Right hindlimb (tissue), 1 donor: Measurements from ENCODE around the gene OAF.

ENCODE experiments used
- DNase-seq: peaks from one replicate; pipeline ENCODE4 v3.0.0-alpha.2; 2018

Gene OAF

DNA sequence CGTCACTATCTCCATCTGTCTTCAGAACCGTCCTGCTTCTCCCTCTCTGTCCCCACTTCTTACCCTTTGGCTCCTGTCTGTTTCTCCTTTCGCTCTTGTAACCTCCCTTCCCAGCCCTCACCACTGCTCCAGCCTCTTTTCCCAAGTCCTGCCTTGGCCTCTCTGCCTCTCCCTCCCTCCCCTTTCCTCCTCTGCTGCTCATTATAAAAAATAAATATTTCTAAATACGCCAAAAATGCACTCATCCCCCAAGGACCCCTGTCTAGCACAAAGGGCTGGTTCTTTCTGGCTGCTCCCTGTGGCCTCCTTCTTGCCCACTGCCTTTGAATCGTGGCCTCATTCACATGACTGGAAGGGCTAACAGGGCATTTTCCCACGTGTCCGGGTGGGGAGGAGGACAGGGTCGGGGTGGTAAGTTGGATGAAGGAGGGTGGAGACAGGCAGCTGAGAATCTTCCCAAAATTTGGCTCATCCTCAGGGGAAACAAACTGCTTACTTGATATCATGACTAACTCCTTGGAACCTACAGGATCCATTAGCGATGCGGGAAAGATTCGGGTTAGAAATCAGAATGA is 26.4 kb upstream of the OAF start:
- DNase-seq, result peak; percentile 61

DNA sequence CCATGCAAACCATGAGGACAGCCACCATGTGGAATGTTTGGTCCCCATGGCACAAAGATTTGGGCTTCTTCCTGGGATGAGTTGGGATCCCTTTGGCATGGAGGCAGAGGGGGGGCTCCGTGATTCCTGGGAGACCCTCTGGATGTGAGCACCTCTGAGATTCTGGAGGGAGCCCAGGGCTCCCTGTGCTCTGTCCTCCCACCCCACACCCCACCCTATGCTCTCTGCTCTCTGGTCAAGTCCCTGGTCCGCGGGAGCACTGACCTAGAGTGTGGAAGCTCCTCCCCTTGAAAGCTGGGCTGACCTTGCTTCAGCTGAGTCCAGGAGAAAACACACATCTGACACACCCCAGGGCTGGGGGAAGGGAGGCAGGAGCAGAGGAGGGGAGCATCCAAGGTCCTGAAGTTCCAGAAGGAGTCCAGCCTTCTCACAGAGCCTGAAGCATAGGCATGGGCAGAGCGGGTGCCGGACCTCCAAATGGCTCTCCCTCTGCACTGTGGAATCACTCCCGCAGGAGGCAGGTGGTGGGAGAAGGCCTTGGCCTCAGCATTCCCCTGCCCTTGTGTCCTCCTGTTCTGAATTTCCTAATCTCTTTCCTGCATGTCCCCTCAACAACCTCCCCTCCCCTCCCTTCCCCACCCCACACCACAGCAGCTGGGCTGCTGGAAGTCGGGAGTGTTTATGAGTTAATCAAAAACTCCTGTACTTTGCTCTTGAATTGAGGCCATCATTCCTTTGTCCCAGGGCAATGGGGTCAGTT is 25.7 kb upstream of the OAF start:
- peak; percentile 89 for DNase-seq

DNA sequence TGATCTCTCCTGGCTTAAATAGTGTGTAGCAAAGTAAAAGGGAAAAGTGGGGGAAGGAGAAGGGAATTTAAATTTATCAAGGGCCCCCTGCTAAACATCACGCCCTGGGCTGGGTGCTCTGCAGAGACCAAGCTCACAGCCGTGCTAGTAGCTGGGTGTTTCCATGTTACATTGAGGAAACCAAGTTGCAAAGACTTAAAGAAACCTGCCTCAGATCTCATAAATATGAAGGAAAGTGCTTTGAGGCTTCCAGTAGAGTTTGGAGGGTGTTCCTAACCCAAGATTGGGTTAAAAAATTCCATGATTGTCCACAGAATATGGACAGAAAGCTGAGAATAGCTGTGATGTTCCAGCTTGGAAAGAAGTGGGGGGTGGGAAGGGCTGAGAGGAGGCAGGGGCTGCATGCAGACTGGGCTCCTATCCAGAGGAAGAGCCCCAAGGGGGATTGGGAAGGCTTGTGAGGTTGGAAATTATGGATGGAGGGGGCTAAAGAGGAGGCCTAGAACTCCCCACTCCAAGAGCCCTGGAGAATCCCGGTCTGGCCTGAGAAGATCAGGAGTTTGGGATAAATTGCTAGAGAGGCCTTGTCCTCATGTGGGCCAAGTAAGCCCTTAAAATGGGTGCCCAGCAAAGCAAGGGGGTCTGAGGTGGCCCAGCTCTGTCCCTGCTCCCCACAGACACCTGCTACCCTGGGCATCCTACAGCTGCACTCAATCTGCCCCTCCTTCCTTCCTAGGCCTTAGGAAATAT is 25.0 kb upstream of the OAF start:
- peak; percentile 96 for DNase-seq

DNA sequence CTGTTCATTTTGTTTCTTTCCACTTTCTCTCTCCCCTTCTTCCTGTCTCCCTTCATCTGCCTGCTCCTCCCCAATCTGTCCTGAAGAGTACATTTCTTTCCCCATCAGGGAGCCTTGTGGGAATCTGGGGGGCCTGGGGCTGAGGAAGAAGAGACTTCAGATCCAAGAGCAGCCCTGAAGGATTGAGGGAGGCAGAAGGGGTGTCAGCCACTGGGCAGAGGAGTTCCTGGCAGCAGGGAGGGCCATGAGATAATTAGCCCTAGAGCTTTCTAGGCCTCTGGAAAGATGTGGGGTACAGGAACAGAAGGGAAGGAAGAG is 24.4 kb upstream of the OAF start:
- peak; percentile 33 for DNase-seq

DNA sequence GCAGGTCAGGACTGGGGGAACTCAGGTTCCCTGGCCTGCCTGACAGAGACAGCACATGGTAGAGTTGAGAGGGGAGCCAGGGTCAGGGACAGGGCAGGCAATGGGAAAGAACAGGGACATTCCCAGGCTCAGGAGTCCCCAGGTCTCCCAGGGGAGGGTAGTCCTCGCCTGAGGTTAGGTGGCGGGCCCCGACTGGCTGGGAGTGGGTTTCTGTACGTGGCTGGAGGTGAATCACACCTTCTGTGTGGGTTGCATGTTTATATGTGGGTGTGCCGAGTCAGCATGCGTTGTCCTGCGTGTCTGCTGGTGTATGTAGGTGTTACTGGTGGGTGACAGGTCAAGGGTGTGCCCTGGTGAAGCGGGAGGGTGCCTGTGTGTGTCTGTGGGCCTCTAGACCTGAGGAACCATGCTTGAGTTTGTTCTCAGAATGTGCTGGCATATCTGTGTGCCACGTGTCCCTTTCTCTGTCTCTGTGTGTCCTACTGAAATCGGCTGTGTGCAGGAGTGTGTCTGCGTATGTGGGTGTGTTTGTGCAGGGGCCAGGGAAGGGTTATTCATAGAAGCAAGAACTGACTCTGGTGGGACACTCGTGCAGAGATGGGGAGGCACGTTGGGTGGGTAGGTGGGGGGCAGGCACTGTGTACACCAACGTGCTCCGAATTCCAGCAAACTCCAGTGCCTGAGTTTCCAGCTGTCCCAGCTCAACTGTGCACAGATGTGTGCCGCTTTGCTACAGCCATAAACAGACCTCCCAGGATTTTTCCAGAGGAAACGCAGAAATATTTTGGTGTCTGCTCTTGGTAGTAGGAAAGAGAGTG is 23.8 kb upstream of the OAF start:
- peak; percentile 88 for DNase-seq

DNA sequence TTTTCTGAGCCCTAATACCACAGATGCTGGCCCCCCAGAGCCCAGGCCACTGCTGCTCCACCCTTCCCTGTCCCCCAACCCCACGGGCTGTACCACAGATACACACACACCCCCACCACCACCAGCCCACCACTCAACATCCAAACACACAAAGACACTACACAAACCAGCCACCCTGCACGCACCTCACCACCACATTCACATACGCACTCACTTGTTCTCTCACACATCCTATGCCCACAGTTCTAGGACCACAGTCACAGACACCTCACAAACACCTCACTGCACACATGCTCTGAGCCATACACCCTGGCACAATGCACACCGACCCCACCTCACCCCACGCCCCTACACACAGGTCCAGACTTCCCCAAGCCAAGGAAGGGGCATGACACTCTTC is 22.5 kb upstream of the OAF start:
- peak; percentile 11 for DNase-seq

DNA sequence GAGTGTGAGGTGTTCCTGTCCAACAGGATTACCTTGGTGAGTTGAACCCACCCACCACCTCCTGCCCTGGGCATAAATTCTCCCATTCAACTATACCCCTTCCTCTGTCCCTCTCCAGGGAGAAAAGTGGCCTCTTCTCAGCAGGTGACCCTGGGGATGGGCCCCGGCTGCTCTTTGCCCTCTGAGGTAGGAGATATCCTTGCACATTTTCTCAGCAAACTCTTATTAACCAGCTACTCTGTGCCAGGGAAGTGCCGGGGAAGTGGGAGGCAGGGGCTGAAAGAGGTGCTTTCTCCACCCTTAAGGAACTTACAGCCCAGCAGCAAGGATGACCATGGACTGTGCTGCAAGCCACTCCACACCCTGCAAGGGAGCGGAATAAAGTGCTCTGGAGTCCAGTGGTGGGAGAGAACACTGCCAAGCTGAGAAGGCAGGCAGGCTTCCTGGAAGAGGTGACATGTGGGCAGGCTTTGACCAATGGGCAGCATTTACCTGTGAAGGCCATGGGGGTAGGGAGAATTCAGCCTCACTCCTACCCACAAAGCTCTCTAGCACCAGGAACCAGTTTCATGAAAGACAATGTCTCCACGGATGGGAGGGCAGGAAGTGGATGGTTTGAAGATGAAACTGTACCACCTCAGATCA is 21.9 kb upstream of the OAF start:
- peak; percentile 8 for DNase-seq

DNA sequence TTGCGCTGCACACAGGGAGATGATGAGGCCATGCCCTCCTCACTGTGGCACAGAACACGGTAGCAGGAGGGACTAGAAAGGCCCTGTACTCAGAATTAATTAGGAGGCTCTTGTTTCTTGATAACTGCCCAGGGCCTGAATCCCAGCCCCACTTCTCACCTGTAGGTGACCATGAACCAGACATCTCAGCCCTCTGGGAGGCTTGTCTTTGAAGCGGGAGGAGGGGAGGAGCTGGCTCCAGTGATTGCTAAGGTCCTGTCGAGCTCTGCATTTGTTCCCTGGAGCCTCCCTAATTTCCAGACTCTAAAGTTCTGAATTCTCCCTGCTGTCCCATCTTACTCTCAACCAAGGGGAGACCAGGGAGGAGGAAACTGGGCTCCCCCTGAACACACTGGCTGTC is 19.8 kb upstream of the OAF start:
- DNase-seq, result no peak

DNA sequence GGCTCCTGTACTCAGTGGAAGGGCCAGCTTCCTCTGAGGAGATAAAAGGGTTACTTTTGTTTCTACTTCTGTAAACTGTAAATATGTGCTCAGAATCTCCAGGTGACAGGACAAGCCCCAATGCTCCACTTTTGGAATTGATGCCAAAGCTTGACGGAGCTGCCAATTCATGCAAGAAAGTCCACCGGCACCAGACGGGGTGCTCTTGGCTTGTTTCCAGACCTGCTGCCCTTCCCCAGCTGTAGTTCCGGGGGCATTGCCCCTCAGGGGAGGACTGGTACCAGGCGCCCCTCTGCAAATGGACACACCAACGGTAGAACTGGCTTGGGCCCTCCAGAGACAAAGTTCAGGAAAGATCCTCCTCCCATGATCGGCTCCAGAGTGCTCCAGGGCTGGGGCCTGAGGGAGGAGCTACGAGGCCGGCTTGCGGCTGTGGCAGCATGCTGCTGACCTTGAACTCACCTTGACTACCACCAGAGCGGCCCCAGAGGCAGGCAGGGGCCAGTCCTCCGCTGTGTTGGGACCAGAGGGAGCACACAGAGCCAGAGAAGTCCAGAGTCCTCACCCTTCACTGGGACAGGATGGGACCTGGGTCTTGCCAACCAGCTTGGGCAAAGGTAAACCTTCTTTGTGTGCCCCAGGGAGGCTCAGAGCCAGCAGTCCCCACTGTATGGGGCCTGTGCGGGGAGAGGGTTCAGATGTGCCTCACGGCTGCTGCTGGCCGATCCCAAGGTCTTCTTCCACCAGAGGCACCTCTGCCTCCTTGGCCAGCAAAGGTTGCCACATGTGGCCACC is 17.8 kb upstream of the OAF start:
- DNase-seq, result no peak

DNA sequence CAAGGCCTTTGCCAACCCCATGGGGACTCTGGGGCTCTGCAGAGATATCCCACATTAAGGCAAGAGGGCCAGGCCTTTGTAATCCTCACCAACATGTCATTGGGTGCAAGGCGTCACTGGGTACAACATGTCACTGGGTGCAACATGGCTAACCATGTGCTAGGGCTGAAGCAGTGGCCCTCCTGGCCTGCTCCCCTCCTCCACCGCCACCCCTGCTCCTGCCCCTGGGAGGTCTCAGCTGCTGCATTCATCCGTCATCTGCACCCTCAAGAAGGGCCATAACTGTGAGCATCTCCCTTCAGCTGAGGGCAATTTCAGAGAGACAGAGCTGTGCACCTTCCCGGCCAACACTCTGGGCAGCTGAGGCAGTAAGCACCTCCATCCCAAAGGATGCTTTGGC is 16.7 kb upstream of the OAF start:
- no peak for DNase-seq

DNA sequence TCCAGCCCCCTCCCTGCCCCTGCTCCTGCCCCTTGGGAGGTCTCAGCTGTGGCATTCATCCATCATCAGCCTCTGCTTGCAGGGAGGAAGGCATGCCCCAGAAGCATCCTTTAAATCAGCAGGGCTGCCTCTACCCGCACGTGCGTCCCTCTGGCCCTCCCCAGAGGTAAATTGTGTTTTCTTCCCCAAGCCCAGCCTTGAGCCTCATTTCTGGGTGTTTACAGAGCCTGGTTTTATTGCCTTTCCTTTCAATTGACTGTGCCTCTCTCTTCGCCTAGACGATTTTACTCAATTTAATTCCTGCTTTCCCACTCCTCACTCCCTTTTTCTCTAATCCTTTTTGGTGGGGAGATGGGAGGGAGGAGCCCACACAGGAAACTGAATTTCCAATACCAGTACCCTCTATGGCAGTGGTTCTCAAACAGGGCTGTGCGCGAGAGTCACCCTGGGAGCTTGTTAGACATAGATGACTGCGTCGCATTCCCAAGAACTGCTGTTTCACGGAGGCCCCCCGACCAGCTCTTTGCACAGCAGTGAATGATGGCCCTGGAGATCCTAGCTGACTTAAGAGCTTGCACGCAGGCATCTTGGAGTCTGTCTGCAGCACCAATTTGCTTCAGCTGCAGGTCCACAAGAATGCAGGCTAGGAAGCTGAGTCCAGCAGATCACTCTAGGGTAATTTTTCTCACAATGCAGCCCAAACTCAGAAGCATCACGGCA is 15.1 kb upstream of the OAF start:
- DNase-seq, result no peak

DNA sequence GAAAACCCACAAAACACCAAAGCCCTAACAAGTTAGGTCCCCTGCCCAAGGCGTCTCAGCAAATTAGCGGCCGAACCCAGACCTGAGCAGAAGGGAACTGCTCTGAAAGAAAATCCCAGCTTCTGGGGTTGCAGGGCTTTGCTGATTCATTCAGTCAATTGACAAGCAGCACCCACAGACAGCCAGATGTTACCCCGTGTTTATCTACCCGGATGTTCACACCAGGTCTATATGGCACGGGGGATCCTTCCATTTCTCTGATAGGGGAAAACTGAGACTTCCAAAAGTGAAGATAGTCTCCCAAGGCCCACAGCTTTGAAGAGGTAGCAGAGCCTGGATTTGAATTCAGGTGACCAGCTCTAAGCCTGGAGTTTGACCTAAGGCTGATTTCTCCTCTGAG is 14.0 kb upstream of the OAF start:
- DNase-seq, result no peak

DNA sequence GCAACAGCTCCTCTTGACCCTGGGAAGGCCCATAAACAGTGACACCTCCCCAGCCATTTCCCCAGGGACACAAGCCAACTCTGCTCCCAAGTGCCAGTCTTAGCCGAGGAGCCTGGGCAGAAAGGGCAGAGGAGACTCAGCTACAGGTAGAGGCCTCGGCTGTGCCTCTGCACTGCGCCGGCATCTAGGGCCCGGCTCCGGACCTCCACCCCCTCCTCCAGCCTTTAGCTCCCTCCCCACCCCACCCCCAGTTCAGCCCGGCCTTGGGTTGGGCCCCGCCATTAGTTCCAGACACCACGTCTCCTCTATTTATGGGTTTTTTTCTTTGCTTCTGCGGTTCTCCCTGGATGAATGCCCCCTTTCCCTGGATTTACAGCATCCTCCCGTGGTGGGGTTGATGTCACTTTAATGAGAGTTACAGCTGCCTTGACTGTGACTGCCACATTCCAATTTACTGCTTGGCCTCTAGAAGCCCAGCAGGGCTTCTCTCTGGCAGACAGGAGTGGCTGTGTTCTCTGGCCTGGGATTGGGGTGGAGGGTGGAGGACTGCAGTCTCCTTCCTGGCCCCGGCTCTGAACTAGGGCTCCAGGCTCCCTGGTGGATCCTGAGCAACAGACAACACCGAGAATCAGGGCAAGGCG is 13.5 kb upstream of the OAF start:
- DNase-seq, result peak; percentile 88

DNA sequence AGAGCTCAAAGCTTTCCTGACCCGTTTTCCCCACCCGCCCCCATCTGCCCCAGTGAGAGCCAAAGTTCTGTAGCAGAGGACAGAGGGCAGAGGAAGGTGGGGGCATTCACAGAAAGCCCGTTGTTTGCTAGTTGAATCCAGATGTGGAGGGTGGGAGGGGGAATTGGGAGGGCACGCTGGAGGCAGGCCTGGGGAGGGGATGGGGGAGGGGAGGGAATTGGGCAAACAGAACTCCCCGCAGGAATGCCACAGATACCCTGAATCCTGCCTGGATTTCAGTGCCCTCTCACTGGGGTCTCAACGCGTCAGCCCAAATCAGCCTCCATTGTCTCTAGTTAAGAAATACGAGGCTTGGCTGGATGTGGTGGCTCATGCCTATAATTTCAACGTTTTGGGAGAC is 12.9 kb upstream of the OAF start:
- DNase-seq, result no peak

DNA sequence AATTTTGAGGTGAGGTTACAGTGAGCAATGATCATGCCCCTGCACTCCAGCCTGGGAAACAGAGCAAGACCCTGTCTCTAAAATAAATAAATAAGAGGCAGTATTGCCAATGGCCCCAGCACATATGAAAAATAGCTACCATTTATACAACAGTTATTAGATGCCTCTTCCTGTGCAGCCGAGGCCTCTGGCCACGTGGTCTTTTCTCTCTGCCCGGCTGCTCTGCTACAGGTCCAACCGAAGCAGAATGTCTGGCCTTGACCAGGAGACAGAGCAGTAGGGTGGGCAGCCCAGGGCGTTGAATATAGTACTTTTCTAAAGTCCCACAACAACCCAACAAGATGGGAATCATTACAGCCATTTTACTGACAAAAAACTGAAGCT is 12.4 kb upstream of the OAF start:
- no peak for DNase-seq

DNA sequence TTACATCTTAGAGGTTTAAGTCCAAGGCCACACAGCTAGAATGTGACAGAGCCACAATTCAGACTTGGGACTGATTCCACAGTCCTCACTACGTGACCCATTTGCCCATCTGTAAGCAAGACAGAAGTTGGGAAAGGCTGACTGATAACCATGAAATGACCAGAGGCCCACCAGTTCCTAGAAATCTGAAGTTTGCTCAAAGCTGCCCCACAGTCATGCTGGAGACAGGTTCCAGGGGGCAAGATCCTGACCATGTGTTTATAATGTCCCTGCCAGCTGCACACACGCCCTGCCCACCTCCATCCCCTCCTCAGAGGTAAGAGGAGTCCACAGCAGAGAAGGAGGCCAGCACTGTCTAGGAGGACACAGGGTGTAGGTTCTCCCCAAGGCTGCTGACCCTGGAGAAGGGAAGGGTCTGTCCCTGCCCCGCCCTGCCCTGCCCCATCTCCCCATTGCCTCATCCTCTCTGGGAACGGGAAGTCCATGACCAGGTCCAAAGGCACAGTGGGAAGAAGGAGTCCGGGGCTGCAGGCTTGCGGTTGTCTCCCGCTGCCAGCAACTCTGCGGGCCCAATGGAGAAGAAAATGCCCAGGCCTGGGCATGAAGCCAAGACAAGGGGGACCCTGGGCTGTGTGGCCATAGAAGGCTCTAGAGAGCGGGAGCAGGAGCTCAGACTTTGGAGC is 11.9 kb upstream of the OAF start:
- DNase-seq, result no peak

DNA sequence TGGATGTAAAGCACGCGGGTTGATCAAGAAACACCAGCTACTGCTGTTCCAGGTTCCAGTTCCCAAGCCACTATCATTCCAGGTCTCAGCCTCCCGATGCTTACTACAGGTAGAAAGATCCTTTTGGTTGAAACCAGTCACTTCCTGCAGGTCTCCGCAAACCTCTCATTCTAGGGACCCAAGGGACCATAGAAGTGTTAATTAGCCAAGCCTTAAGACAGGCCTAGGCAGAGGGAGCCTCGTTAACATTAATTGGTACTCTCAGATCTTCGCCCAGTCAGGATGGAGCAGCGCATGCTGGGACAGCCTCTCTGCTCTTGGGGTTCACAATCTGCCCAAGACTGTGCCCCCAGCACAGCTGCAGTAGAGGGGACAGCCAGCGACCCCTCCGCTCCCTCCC is 11.2 kb upstream of the OAF start:
- DNase-seq, result no peak

DNA sequence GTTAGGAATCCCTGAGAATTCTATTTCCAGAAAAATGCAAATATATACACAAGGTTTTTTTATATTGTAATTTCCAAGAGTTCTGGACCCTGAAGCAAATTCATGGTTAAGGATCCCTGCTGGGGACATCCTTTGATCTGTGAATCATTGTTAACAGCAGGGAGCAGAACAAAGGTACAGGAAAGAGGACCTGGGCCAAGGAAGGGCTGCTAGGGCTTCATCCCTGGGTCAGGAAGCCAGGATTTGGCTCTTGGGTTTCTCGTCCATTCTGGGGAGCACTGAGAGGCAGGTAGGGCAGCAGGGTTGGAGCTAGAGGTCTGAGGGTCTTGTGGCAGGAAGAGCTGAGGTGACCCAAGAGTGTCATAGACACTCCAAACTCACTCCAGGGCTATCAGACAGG is 10.2 kb upstream of the OAF start:
- no peak for DNase-seq

DNA sequence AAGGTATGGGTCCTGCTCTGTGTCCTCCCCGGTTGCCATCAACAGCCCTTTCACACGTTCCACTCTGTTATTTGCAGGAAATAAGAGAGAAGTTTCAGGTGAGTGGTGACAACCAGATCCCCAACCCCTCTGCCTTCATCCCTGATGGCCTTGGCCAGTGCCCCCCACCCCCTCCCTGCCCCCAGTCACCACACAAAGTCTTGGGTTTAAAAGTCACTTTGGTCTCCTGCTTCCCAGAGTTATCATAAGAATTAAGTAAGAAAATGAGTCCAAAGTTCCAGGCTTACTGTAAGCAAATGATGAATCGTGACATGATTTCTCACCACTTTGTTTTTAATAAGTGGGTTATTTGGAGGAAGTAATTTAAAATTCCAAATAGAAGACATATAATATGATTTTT is 9.2 kb upstream of the OAF start:
- DNase-seq, result no peak

DNA sequence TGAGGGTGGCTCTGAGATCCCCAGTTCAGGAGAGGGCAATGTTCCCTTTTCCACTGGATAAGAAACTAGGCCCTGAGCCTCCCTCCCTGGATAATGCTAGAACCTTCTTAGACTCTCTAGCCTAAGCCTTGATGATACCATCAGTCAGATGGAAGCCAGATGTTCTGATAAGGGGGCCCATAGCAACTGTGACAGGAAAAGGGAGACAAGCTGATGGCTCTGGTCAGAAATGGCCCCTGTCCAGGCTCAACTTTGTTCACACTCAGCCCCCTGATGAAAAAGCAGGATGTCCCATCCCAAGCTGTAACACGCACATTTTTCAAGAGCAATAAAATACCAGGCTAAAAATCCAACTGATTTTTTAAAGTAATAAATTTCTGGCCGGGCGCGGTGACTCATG is 7.2 kb upstream of the OAF start:
- no peak for DNase-seq
